NCI-H510A treated with DMSO at 0.1 percent for 48 hours (cell line): ENCODE data around the gene BRCA2.

ENCODE experiments used
- DNase-seq: peaks from one replicate; lab custom pipeline; 2025; lab: John Stamatoyannopoulos, UW

The BRCA2 gene

DNA sequence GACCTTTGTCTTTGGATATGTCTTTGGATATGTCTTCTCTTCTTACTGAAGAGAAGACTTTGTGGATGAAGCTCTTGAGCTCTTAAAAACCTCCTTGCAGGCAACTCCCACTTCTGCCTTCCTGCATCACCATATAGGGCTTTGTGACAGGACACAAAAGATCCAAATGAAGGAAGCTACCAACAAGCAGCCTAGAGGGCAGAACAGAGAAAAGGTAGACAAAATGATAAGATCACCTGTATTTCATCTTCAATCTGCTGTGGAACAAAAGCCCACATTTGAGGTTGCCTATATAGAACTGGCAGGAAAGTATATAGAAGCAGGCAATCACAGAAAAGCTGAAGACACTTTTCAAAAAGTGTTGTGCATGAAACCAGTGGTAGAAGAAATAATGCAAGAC lies 70.1 kb downstream of the BRCA2 start:
- DNase-seq, result no peak

DNA sequence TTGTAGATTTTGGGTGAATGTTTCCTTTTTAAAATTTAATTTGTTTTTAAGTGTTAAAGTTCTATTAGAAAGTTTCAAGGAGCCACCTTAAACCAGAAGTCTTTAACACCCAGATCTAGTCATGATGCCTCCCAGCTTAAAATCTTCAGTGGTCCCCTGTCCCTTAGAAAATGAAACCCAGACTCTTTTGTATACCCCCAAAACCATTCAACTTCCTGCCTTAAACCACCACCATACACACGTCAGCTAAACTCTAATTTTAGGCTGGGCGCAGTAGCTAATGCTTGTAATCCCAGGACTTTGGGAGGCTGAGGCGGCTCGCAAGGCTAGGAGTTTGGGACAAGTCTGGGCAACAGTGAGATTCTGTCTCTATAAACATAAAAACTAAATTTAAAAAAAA lies 74.7 kb downstream of the BRCA2 start:
- DNase-seq, result no peak

DNA sequence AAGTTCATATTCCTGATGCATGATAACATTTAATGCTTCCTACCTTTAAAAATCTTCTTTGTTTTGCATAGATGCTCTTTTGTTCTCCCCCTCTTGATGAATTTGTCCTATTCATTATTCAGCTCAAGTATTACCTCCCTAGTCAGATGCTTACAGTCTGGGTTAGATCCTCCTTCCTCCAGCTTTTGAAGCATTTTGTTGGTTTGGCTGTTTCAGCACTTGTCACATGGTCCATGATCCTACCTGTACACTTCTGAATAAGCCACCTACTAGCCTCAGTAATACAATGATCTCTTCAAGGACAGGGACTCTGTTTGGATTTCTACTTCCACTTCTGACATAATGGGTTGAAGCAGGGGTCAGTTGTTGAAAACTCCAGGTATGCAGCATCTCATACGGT lies 75.2 kb downstream of the BRCA2 start:
- DNase-seq, result no peak

DNA sequence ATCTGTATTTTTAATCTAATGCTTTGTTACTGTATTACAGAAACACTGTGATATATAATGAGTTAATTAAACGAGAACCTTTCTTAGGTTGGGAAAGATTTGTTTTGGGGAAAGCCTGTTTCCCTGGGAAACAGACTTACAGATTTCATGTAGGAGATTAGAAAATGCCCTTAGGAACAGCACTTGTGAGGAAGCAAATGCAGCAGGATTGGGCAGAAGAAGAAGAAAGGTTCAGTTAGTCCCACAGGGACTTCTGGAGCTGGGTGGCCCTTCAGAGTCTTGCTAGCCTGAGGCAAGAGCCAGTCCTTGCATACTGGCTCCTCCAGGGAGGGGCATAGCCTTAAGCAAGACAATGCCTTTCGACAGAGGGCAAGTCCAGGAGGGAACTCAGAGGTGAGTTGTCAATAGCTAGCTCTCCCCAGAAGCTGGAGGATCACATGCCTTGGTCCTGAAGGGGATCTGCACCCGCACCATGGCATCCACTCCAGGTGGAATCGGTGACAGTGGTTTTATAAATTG lies 75.9 kb downstream of the BRCA2 start:
- DNase-seq, result no peak

DNA sequence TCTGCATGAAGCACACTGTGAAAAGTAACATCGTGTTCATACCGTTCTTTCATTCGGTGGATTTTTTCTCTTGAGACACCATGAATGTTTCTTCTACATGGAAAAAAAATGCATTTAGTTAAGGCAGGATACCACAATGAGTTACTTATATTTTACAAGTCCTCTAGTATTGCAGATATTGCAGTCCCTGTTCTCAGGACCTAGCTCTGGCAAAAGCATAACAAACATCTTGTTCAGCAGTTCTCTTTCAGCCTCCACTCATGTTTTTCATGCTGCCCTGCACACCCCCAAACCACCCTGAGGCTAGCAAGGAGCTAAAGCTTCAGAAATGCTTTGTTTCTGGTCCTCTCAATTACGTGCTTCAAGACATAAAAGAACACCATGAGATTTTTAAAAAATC lies 87.8 kb downstream of the BRCA2 start:
- no peak for DNase-seq

DNA sequence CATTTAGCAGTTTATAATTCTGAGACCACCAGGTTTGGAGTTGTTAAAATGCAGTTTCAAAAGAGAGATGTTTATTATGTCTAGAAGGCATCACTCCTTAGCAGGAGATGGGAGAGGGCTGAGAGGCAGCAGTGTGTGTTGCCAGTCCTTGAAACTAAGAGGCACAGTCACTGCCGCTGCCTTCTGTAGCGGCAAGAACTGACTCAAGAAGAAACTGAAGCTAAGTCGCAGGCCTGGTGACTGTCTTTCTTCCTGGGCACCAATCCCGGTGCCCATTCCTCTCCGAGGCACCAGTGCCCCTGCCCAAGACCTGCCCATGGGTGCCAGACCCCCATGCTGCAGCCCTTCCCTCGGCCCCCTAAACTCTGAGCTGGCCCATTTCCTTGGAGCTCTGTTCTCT lies 92.5 kb downstream of the BRCA2 start:
- no peak for DNase-seq

DNA sequence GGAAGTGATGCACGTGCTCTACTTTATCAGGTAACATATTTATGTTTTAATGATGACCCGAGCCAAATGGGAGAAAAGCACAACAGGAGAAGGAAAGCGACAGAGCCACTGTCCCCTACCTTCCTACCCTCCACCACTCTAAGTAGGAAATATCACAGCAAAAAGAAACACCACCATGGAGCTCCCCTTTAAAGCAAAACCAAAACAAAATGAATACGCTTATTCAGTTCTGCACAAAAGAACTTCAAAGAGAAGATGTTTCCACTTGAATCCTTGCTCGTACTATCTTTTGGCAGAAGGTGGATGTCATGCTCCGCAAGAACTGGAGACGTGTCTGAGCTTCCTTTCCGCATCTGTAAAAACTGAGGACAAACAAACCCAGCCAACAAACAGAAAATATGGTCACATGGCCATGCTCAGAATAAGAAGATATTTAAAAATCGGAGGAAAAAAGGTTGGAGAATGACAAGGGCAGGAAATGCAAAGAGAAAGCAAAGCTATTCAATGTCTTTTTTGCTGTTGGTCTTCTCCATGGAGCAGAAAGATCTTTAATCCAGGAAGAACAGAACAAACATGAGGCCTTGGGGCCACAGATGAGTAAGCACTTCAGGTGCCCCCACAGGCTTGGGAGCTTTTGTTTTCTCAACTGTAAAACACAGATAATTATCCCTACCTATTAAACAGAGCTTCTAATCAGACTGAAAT lies 93.1 kb downstream of the BRCA2 start:
- DNase-seq, result peak; percentile 75

DNA sequence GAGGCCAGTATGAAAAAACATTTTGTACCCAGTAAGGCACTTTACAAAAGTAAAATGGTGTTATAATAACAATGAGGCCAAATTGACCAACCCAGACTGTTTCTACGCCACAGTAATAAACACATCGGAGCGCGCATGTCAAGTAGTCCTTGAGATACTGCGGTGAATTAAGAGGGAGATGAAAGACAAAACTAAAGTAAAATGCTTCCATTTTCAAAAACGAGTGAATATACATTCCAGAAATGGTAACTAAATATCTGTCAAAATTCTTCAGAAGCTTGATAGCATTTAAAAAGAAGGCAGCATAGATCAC lies 93.6 kb downstream of the BRCA2 start:
- peak; percentile 74 for DNase-seq

DNA sequence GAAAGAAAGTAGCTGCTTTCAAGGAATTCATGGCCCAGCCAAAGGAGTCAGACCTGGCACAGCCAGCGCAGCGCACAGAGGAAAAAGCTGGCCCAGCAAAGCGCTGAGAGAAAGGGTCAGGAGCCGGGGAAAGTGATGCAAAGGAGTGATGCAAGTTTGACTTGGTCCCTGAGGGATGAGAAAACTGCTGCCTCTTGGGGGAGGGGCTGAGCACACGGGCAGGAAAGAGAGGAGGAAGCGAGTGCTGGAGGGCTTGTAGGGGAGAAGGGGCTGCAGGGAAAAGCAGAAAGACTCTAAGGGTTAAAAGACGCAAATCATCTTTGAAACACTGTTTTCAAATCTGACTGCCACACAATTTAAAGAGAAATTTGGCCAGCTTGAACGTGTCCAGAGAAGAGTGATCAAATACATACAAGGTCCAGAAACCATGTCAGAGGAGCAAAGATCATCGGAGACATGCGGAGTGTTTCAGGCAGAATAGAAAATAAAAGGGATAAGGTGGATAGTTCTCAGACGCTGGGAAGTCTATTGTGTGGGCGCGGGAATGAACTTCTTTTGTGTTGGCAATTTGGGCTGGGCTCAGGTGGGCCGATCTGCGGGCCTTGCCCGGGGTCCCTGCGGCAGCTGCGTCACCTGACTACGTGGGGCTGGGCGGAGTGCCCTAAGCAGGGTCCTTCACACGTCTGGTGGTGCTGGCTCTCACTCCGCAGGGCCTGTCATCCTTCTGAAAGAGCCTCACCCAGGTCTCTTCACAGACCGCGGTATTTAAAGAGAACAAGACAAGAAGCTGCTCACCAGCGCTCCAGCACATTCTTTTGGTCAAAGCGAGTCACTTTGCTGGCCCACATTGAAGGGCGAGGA lies 94.5 kb downstream of the BRCA2 start:
- DNase-seq, result no peak

DNA sequence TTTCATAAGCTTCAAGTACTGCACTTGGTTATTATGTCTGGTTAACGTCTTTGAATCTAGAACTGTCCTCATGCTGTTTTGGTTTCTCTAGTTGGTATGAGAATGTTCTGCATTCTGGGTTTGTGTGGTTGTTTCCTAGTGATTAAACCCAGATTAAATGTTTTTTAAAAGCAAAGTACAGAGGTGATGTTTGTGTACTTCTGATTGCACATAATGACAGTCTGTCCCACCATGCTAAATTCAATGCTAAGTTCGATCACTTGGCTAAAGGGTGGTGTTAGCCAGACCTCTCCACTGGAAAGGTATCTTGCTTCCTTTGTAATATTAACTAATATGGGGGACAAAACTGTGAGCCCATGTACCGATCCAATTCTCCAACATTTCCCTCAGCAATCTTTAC lies 98.0 kb downstream of the BRCA2 start:
- no peak for DNase-seq

DNA sequence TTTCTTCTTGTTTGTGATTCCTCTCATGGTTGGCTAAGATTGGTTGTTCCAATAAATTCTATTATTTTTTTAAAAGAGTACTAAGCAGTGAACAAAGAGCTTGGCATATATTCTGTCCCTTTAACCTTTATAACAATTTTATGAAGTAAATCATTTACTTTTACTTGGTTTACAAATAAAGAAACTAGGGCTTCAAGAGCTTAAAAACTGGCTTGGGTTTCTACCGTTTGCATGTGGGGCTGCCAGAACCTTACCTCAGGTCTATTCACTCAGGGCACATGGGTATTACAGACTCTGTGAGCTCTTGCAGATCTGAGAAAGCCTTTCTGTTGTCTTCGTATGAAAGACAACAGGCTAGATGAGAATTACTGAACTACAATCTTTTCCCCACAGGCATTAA lies 99.3 kb downstream of the BRCA2 start:
- DNase-seq, result no peak

DNA sequence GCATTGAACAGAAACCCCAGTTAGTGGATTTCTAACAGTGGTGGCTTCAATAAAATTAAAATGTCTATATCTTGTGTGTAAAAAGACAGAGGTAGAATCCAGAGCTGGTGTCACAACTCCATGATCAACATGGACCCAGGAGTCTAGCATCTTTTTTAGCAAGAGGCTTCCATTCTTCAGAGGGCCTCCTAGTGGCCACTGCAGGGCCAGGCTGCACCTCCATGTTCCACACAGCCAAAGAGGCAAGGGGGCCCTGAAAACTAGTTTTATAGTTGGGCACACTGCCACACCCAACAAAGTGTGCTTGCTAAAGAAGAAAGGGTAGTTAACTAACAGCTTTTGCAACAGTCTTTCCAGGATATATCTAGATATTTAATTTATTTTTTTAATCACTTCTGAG lies 99.7 kb downstream of the BRCA2 start:
- DNase-seq, result no peak

DNA sequence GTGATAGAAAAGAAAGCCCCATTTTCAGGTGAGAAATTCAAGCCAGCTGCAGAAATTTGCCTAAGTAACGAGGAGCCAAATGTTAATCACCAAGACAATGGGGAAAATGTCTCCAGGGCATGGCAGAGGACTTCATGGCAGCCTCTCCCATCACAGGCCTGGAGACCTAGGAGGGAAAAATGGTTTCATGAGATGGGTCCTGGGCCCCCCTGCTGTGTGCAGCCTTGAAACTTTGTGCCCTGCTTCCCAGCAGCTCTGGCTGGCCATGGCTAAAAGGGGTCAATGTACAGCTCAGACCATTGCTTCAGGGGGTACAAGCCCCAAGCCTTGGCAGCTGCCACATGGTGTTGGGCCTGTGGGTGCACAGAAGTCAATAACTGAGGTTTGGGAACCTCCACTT lies 102.7 kb downstream of the BRCA2 start:
- no peak for DNase-seq

DNA sequence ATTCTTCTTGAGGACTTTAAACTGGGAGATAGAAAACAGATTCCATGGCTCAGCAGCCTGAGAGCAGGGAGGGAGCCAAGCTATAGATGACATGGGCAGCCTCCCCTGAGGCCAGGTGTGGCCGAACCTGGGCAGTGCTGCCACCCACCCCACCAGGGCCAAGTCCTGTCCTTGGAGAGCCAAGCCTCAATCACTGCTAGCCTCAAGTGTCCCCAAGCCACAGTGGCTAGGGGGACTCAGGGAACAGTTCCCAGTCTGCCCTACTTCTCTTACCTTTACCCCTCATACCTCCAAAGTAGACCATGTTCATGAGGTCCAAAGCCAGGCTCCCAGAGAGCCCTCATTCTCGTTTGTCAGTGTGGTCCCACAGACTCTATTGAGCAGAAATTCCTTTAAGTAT lies 104.6 kb downstream of the BRCA2 start:
- DNase-seq, result no peak

DNA sequence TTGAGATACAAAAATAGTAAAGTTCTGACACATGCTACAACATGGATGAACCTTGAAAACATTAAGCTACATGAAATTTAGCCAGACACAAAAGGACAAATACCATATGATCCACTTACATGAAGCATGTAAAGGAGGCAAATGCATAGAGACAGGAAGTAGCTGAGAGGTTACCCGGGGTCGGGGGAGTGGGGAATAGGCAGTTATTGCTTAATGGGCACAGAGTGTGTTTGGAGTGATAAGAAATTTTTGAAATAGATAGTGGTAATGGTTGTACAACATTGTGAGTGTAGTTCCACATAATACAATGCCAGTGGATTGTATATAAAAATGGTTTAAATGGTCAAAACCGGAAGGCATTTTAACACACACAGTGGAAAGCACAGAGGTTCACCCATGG lies 108.3 kb downstream of the BRCA2 start:
- DNase-seq, result no peak

DNA sequence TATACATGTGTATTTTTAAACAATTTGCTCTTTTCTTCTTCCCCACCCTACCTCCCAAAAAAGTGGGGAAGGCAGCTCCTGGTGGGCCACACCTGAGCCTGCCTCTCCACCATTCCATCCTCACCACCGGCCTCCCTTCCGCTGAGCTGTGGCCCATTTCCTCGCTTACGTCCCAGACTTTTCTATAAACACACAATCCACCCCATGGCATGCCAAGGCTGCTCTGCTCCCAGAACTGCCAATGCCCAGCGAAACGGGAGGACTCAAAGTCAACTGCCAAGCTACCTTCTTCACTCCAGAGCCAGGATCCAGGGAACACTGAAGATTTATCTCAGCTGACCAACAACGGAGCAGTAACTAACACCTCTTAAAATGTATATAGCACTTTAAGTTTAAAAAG lies 109.8 kb downstream of the BRCA2 start:
- no peak for DNase-seq

DNA sequence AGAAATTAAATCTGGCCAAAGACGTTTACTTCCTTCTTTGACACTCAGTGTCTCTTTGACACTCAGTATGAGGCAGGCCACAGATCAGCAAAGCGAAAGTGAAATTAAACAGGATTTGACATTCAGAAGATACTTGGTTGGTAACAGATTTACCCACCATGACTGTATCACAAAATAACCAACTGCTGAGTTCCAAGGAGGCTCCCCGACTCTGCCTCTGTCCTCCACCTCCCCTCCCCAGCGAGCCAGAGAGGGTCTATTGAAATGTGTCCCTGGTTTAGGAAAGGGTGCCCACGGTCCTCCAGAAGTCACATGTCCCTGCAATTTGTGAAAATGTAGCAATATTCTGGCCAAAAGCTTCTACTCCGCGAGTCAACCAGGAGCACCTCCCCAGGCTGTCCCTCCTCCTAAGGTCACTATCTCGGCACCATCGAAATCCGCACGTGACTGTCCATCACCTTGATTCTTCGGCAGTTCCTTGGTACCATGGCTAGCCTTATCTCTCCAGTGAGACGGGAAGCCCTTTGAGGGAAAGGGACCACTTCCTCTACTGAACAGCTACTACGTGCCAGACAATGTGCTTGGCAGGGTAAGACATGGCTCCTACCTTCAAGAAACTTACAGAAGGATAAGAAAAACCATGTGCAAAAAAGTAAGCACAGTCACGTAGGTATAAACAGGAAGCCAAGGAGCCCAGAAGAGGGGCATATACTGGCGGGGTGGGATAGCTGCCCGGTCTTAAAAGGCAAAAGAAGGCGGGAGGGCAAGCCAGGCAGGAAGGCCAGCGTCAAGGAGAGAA lies 111.1 kb downstream of the BRCA2 start:
- peak; percentile 12 for DNase-seq

DNA sequence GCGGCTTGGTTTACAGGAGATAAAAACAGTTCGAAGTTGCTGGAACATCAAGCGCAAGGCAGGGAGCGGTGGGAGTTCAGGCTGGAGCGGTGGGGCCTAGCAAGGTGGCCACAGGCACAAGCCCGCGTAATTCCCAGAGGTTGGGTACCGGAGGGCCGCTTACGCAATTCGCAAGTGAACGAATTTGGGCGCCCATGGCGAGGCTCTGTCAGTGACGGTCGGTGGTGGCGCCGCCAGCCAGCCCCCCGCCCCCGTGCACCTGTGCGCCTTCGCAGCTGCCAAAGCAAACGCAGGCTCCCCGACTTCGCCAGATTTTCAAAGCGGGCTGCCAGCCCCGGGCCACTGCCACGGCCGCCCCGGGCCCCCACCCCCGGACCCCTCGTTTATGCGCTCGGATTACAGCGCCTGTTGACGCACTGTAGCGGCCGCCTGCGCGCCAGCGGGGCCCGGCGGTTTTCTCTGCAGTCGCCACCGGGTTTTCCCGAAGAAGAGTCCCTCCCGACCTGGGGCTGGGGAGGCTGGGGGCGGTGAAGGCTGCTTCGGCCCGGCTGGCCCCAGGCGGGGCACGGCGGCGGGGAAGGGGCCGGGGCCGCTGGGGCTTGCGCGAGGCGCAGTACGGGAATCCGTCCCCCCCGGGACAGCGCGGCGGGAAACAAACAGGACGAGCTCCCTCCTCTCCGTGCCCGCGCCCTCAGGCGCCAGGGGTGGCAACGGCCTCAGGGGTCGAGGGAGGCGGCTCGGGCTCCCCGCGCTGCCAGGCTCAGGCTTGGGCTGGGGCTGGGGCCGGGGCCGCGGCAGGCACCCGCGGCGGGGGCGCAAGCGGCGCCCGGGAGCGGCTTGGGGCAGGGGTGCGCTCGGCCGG lies 111.9 kb downstream of the BRCA2 start:
- peak; percentile 10 for DNase-seq

DNA sequence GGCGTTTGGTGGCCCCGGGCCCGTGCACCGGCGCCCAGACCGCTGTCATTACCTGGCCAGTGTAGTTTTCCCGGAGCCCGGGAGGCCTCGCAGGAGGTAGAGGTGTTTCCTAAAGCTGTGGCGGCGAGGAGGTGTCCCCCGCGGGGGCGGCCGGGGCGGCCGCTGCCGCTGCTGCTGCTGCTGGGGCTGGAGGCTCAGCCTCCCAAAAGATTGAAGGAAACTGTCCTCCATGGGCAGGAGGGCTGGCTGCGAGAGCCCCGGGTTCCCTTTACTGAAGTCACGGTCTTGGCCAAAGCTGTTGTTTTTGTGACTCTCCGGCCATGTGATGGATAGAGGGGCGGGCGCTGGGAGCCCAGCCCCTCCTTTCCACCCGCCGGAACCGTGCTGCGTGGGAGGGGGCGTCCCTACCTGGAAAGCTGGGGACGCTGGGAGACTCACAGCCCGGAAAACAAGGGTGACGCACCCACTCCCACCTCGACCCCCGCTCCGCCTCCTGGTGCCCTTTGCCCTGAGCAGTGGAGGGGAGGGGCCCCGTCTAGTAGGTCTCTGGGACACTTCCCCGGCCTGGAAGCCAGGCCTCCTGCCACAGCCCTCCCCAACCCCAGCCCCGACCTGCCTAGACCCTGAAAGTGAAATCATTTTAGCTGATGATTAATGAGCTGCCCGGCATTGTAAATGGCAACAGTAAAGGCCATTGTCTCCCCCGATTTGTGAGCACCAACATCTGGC lies 112.7 kb downstream of the BRCA2 start, which contains the start of gene N4BP2L1:
Gene N4BP2L1 (minus strand): TSS at position 279 of the 729 bp plus-strand sequence. CDS start 48 bp downstream, at position 231.
- DNase-seq, result peak; percentile 30

DNA sequence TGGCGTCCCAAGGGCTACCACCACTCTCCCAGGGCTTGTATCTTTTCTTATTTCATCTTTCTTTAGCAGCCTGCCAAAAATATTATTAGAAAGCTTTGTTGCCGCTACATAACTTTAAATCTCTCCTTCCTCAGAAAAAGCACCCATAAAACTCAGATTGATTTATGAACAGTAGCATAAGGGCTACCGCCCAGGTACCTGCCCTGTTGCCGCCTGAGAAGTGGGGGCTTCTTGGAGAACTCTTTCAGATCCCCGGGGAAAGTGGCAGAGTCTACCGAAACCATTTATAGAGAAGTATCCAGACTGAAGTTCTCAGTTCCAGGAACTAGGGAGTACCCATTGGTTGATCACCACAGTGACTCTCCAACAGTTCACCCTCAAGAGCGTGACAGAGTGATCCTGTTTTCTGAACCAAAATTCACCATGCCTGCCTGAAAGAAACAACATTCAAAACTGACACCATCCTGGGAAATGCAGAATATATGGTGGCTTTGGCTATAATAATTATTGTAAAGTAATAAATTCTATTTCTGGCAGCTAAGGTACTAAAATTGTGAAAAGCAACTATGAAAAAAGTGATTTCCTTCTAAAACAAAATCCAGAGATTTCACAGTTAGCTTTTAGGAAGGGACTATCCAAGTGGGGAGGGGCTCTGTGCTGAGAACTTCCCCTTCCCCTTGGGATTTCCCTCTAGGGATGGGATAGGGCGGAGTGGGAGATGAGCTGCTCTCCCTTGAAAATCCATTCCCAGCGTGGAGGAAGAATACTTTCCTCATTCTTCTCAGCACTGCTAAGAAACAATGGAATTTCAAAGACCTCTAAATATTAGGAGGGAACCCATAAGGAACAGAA lies 113.5 kb downstream of the BRCA2 start:
- DNase-seq, result no peak
